K562 (cell line): ENCODE results near the gene POMZP3. TPM values are rescaled to one million over a fixed set of nuclear protein-coding genes. Genes with fewer than 3 reads are reported as not detected.
A peak's percentile ranks its signal among the peaks of the same experiment; 100 is the strongest.

Experiments used
- C11orf30 ChIP-seq: fragments of 450-650 bp; IDR thresholded peaks from 2 replicates; pipeline ENCODE4 v1.6.1; 2016; ENCODE audit warnings: low read depth, mild to moderate bottlenecking
- CCNT2 ChIP-seq: IDR thresholded peaks from 2 replicates; pipeline ENCODE4 v1.6.1; 2011; ENCODE audit warnings: borderline replicate concordance, low read depth, mild to moderate bottlenecking, moderate library complexity, mixed read lengths, low read length; ENCODE audit not compliant: insufficient read length; ENCODE audit errors: extremely low read depth
- CREM ChIP-seq: IDR thresholded peaks from 2 replicates; pipeline ENCODE4 v1.6.1; 2014; ENCODE audit warnings: antibody characterized with exemption, low read depth
- CXXC5 ChIP-seq: fragments of 250-450 bp; sonication (Bioruptor Pico); IDR thresholded peaks from 2 replicates; pipeline ENCODE4 v1.8.0; 2022; ENCODE audit warnings: inconsistent platforms, mild to moderate bottlenecking, moderate library complexity
- POLR2A ChIP-seq: fragments of 450-650 bp; conservative IDR thresholded peaks from 2 replicates; pipeline ENCODE4 v1.6.1; 2016
- POLR2G ChIP-seq: fragments of 200-400 bp; formaldehyde crosslinking; IDR thresholded peaks from 2 replicates; pipeline ENCODE4 v1.6.1; 2017; ENCODE audit warnings: low read depth, mild to moderate bottlenecking, antibody characterized with exemption, low read length, moderate library complexity
- RBFOX2 ChIP-seq: fragments of 200-400 bp; formaldehyde crosslinking; IDR thresholded peaks from 2 replicates; pipeline ENCODE4 v1.6.1; 2017; ENCODE audit warnings: low read depth, mild to moderate bottlenecking, low read length, moderate library complexity
- SUPT5H ChIP-seq: fragments of 450-650 bp; IDR thresholded peaks from 2 replicates; pipeline ENCODE4 v1.6.1; 2016
- ZNF143 ChIP-seq: sonication (generic); formaldehyde crosslinking; IDR thresholded peaks from 2 replicates; pipeline ENCODE4 v1.9.0; 2022; ENCODE audit warnings: mild to moderate bottlenecking, missing genetic modification reagents
- ZNF511 ChIP-seq: sonication (generic); formaldehyde crosslinking; IDR thresholded peaks from 2 replicates; pipeline ENCODE4 v1.8.0; 2022; ENCODE audit warnings: mild to moderate bottlenecking, missing genetic modification reagents
- polyA plus RNA-seq, 8 experiments: library from polyadenylated mRNA; depleted of rRNA in 4 of 8; stranded (reverse) in 5 of 8; unstranded in 3 of 8; fragments of >200 nt; fragmentation: Nextera tagmentation in 2 of 8; fragmentation: Illumina TruSeq in 1 of 8; extraction: Ambion mirVana in 2 of 8; extraction: Trizol in 1 of 8; gene quantifications; 2 replicates each; pipeline versions ENCODE4 v1.2.1 to v1.2.3, GENCODE V29; 2011 to 2014; ENCODE audit warnings: inconsistent platforms in 1 of 8, missing spikeins in 1 of 8
- total RNA-seq, 7 experiments: library from RNA; depleted of rRNA in 6 of 7; stranded (reverse); fragments of >200 nt in 6 of 7; fragmentation: Illumina TruSeq in 2 of 7; extraction: Trizol in 2 of 7; gene quantifications; 2 replicates each; pipeline versions ENCODE4 v1.2.1 to v1.2.3, GENCODE V29; 2011 to 2021; ENCODE audit warnings: low replicate concordance in 1 of 7
- TF ChIP-seq, protein P1 (sequence below): sonication (generic); formaldehyde crosslinking; IDR thresholded peaks from 2 replicates; pipeline ENCODE4 v1.8.0; 2022; ENCODE audit warnings: mild to moderate bottlenecking, missing genetic modification reagents
- TF ChIP-seq, protein P2 (sequence below): fragments of 250-450 bp; sonication (Bioruptor Pico); IDR thresholded peaks from 2 replicates; pipeline ENCODE4 v1.9.0; 2021; ENCODE audit warnings: mild to moderate bottlenecking
- TF ChIP-seq, protein P3 (sequence below): fragments of 250-450 bp; sonication (Bioruptor Pico); IDR thresholded peaks from 2 replicates; pipeline ENCODE4 v1.9.0; 2021; ENCODE audit warnings: mild to moderate bottlenecking, inconsistent platforms
- TF ChIP-seq, protein P4 (sequence below): fragments of 250-450 bp; sonication (Bioruptor Pico); IDR thresholded peaks from 2 replicates; pipeline ENCODE4 v1.4.0; 2020; ENCODE audit warnings: mild to moderate bottlenecking
- TF ChIP-seq, protein P5 (sequence below), 2 experiments: IDR thresholded peaks; 2 replicates each; pipeline ENCODE4 v1.6.1; 2012; ENCODE audit warnings: improper control_type of control experiment in 2 of 2, low read depth in 2 of 2, low read length in 2 of 2, borderline replicate concordance in 1 of 2

Gene POMZP3
- total and polyA plus RNA-seq, 9 of the 15 experiments (the other 6 are each of a cell fraction or from before 2014, with no cell fraction given) = 2.3 to 15.8 (median 4.0) TPM

- TF ChIP-seq, protein P1, sequence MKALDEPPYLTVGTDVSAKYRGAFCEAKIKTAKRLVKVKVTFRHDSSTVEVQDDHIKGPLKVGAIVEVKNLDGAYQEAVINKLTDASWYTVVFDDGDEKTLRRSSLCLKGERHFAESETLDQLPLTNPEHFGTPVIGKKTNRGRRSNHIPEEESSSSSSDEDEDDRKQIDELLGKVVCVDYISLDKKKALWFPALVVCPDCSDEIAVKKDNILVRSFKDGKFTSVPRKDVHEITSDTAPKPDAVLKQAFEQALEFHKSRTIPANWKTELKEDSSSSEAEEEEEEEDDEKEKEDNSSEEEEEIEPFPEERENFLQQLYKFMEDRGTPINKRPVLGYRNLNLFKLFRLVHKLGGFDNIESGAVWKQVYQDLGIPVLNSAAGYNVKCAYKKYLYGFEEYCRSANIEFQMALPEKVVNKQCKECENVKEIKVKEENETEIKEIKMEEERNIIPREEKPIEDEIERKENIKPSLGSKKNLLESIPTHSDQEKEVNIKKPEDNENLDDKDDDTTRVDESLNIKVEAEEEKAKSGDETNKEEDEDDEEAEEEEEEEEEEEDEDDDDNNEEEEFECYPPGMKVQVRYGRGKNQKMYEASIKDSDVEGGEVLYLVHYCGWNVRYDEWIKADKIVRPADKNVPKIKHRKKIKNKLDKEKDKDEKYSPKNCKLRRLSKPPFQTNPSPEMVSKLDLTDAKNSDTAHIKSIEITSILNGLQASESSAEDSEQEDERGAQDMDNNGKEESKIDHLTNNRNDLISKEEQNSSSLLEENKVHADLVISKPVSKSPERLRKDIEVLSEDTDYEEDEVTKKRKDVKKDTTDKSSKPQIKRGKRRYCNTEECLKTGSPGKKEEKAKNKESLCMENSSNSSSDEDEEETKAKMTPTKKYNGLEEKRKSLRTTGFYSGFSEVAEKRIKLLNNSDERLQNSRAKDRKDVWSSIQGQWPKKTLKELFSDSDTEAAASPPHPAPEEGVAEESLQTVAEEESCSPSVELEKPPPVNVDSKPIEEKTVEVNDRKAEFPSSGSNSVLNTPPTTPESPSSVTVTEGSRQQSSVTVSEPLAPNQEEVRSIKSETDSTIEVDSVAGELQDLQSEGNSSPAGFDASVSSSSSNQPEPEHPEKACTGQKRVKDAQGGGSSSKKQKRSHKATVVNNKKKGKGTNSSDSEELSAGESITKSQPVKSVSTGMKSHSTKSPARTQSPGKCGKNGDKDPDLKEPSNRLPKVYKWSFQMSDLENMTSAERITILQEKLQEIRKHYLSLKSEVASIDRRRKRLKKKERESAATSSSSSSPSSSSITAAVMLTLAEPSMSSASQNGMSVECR (CRISPR knock-in tag) = peak; percentile 58; the same call in 1 of the 2 replicates
- TF ChIP-seq ZNF511 (CRISPR knock-in tag) = 0 out of 2 replicates have a peak, but pooled peaks have one; percentile 36
- TF ChIP-seq, protein P2, sequence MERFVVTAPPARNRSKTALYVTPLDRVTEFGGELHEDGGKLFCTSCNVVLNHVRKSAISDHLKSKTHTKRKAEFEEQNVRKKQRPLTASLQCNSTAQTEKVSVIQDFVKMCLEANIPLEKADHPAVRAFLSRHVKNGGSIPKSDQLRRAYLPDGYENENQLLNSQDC (CRISPR knock-in tag) = peak; percentile 90; the same call in 1 of the 2 replicates
- TF ChIP-seq RBFOX2 = peak; percentile 75
- peak; percentile 79 for TF ChIP-seq CXXC5 (CRISPR knock-in tag)
- TF ChIP-seq POLR2A = peak; percentile 78
- peak; percentile 14; the same call in 1 of the 2 replicates for TF ChIP-seq C11orf30
- peak; percentile 82 for TF ChIP-seq POLR2G
- TF ChIP-seq, protein P3, sequence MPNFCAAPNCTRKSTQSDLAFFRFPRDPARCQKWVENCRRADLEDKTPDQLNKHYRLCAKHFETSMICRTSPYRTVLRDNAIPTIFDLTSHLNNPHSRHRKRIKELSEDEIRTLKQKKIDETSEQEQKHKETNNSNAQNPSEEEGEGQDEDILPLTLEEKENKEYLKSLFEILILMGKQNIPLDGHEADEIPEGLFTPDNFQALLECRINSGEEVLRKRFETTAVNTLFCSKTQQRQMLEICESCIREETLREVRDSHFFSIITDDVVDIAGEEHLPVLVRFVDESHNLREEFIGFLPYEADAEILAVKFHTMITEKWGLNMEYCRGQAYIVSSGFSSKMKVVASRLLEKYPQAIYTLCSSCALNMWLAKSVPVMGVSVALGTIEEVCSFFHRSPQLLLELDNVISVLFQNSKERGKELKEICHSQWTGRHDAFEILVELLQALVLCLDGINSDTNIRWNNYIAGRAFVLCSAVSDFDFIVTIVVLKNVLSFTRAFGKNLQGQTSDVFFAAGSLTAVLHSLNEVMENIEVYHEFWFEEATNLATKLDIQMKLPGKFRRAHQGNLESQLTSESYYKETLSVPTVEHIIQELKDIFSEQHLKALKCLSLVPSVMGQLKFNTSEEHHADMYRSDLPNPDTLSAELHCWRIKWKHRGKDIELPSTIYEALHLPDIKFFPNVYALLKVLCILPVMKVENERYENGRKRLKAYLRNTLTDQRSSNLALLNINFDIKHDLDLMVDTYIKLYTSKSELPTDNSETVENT (CRISPR knock-in tag) = peak; percentile 96
- TF ChIP-seq, protein P4, sequence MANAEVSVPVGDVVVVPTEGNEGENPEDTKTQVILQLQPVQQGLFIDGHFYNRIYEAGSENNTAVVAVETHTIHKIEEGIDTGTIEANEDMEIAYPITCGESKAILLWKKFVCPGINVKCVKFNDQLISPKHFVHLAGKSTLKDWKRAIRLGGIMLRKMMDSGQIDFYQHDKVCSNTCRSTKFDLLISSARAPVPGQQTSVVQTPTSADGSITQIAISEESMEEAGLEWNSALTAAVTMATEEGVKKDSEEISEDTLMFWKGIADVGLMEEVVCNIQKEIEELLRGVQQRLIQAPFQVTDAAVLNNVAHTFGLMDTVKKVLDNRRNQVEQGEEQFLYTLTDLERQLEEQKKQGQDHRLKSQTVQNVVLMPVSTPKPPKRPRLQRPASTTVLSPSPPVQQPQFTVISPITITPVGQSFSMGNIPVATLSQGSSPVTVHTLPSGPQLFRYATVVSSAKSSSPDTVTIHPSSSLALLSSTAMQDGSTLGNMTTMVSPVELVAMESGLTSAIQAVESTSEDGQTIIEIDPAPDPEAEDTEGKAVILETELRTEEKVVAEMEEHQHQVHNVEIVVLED = peak; percentile 52; the same call in 1 of the 2 replicates
- TF ChIP-seq, protein P5, sequence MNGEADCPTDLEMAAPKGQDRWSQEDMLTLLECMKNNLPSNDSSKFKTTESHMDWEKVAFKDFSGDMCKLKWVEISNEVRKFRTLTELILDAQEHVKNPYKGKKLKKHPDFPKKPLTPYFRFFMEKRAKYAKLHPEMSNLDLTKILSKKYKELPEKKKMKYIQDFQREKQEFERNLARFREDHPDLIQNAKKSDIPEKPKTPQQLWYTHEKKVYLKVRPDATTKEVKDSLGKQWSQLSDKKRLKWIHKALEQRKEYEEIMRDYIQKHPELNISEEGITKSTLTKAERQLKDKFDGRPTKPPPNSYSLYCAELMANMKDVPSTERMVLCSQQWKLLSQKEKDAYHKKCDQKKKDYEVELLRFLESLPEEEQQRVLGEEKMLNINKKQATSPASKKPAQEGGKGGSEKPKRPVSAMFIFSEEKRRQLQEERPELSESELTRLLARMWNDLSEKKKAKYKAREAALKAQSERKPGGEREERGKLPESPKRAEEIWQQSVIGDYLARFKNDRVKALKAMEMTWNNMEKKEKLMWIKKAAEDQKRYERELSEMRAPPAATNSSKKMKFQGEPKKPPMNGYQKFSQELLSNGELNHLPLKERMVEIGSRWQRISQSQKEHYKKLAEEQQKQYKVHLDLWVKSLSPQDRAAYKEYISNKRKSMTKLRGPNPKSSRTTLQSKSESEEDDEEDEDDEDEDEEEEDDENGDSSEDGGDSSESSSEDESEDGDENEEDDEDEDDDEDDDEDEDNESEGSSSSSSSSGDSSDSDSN (IDR thresholded peaks at IDR 0.05; ENCODE audit: borderline replicate concordance in 1 of 2, low read depth in 2 of 2, low read length in 2 of 2) = 0 out of 4 replicates have a peak, but pooled peaks of 1 of the 2 experiments have one; percentile 15
- peak; percentile 78 for TF ChIP-seq SUPT5H
- TF ChIP-seq CCNT2 = peak; percentile 35
- peak; percentile 80 for TF ChIP-seq CREM
- TF ChIP-seq ZNF143 = peak; percentile 69
Measured at GRCh38 chr7:76626989-76627642, at the start of gene POMZP3 (continued).
